Endodermal cell (in vitro differentiated cells): Measurements from ENCODE around the gene IQSEC3. TPM values are rescaled to one million over a fixed set of nuclear protein-coding genes. Genes with fewer than 3 reads are reported as not detected.

Experiments used
- DNase-seq: peaks from one replicate; pipeline ENCODE4 v3.0.0-alpha.2; 2017
- H3K27ac ChIP-seq: 2 replicates; pipeline ENCODE4 v1.5.1; 2013; ENCODE audit warnings: mild to moderate bottlenecking, low read depth, low read length, moderate library complexity
- H3K27me3 ChIP-seq: 2 replicates; pipeline ENCODE4 v1.6.1; 2013; ENCODE audit warnings: mild to moderate bottlenecking, low read length, moderate library complexity; ENCODE audit not compliant: insufficient read depth, control insufficient read depth, poor library complexity, severe bottlenecking
- H3K36me3 ChIP-seq: 2 replicates; pipeline ENCODE4 v1.7.0; 2013; ENCODE audit warnings: mild to moderate bottlenecking, low read length, moderate library complexity; ENCODE audit not compliant: control insufficient read depth, insufficient read depth
- H3K4me1 ChIP-seq: one replicate; pipeline ENCODE4 v1.7.0; 2013; ENCODE audit warnings: low read length; ENCODE audit not compliant: control insufficient read depth, insufficient read depth
- H3K4me3 ChIP-seq: 2 replicates; pipeline ENCODE4 v1.5.1; 2013; ENCODE audit warnings: mild to moderate bottlenecking, low read length, moderate library complexity
- H3K9ac ChIP-seq: 2 replicates; pipeline ENCODE4 v1.6.1; 2013; ENCODE audit warnings: mild to moderate bottlenecking, low read length, moderate library complexity; ENCODE audit not compliant: poor library complexity, severe bottlenecking; ENCODE audit errors: extremely low read depth
- H3K9me3 ChIP-seq: 2 replicates; pipeline ENCODE4 v1.6.1; 2013; ENCODE audit warnings: mild to moderate bottlenecking, low read length, moderate library complexity; ENCODE audit not compliant: control insufficient read depth
- H3K27ac Mint-ChIP-seq: 2 replicates; pipeline ENCODE4 v1.8.0; 2020; ENCODE audit warnings: mixed read lengths
- H3K27me3 Mint-ChIP-seq: 2 replicates; pipeline ENCODE4 v1.8.0; 2021; ENCODE audit warnings: mild to moderate bottlenecking, mixed read lengths; ENCODE audit not compliant: insufficient read depth
- H3K36me3 Mint-ChIP-seq: 2 replicates; pipeline ENCODE4 v1.8.0; 2020; ENCODE audit warnings: low read depth, mixed read lengths
- H3K4me1 Mint-ChIP-seq: 2 replicates; pipeline ENCODE4 v1.8.0; 2020; ENCODE audit warnings: mixed read lengths
- H3K4me3 Mint-ChIP-seq: 2 replicates; pipeline ENCODE4 v1.8.0; 2020; ENCODE audit warnings: mild to moderate bottlenecking, moderate library complexity, mixed read lengths
- H3K9me3 Mint-ChIP-seq: 2 replicates; pipeline ENCODE4 v1.8.0; 2020; ENCODE audit warnings: mild to moderate bottlenecking, mixed read lengths
- WGBS, 2 experiments: methylation state at CpG; one replicate each; pipeline versions ENCODE4 v1.1.5 to v1.1.7; 2013; ENCODE audit warnings: missing lambda C conversion rate in 2 of 2, mixed read lengths in 1 of 2; ENCODE audit not compliant: insufficient coverage in 1 of 2, insufficient read length in 1 of 2; 5-methylcytosine and 5-hydroxymethylcytosine counted together
- total RNA-seq, 2 donors: library from RNA; stranded (reverse); fragmentation: NEBNext Ultra II Directional in 1 of 2; extraction: Animal tissue kit (Norgen Biotek cat#: 25700) in 1 of 2; gene quantifications; 2 replicates in 1 of 2; 3 replicates in 1 of 2; pipeline ENCODE4 v1.2.1, GENCODE V29; 2021
- TF ChIP-seq, protein P1 (sequence below): fragments of 200-600 bp; sonication (generic); conservative IDR thresholded peaks from 2 replicates; pipeline ENCODE4 v1.5.0; 2021; ENCODE audit warnings: antibody characterized with exemption, mild to moderate bottlenecking

IQSEC3 gene
- total RNA-seq, 2 donors from 2014 or later = 1.5 to 2.7 TPM

DNA sequence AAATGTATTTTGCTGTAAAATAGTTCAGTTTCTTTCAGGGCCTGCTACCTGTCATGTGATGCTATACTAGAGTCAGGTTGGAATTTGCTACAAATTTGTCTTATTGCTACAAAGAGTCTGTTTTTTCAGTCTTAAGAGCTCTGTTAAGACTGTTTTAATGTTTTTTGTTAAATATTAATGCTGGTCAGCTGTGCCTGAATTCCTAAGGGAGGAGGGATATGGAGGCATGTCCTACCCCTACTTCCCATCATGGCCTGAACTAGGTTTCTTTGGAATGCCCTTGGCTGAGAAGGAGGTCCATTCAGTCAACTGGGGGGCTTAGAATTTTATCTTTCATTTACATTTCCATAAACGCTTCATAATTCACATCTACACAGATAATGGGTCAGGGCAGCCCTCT lies 30.0 kb downstream of the IQSEC3 start:
- Histone ChIP-seq H3K9me3 (no peaks in the 10 kb centered on the region), H3K4me3 (no peak overlapping the region), H3K27ac (no peak overlapping the region), H3K4me1 (peaks cover 13% of the 10 kb centered on the region), H3K36me3 (no peaks in the 10 kb centered on the region), H3K9ac (no peak overlapping the region), H3K27me3 (no peaks in the 10 kb centered on the region)
- TF ChIP-seq, protein P1, sequence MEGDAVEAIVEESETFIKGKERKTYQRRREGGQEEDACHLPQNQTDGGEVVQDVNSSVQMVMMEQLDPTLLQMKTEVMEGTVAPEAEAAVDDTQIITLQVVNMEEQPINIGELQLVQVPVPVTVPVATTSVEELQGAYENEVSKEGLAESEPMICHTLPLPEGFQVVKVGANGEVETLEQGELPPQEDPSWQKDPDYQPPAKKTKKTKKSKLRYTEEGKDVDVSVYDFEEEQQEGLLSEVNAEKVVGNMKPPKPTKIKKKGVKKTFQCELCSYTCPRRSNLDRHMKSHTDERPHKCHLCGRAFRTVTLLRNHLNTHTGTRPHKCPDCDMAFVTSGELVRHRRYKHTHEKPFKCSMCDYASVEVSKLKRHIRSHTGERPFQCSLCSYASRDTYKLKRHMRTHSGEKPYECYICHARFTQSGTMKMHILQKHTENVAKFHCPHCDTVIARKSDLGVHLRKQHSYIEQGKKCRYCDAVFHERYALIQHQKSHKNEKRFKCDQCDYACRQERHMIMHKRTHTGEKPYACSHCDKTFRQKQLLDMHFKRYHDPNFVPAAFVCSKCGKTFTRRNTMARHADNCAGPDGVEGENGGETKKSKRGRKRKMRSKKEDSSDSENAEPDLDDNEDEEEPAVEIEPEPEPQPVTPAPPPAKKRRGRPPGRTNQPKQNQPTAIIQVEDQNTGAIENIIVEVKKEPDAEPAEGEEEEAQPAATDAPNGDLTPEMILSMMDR = no peak
- no peak overlapping the region for H3K4me3 Mint-ChIP-seq
- H3K36me3 Mint-ChIP-seq = no peaks in the 10 kb centered on the region
- no peak for DNase-seq
- H3K27me3 Mint-ChIP-seq = peaks cover 51% of the 10 kb centered on the region
- no peak overlapping the region for H3K27ac Mint-ChIP-seq
- peaks cover 4% of the 10 kb centered on the region for H3K9me3 Mint-ChIP-seq
- H3K4me1 Mint-ChIP-seq = peaks cover 35% of the 10 kb centered on the region
- 86% methylated on average over 1 of the region's 1 CpG; no CpG with 5 or more reads in 1 of the 2 experiments for WGBS, 2 experiments

DNA sequence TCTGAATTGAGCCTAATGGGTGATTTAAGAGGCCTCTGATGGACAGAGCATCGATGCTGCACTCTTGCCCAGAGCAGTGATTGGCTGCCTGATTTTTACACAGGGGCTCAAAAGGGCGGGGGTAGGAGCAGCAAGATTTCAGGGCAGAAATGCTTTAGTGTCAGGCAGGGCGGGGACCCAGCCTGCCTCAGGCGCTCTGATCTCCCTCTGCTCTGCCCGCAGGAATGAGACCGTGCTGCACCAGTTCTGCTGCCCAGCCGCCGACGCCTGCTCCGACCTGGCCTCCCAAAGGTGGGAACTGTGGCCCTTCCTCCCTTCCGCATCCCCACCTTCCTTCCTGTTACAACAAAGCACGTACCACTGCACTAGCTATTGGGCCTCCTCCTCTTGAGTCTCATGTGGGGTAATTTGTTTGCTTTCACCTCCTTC lies 32.4 kb downstream of the IQSEC3 start:
- Mint-ChIP-seq H3K27ac (no peak overlapping the region), H3K9me3 (peaks cover 11% of the 10 kb centered on the region), H3K4me1 (peaks cover 37% of the 10 kb centered on the region), H3K4me3 (peak overlapping the region; percentile 1), H3K36me3 (no peaks in the 10 kb centered on the region), H3K27me3 (peaks cover 55% of the 10 kb centered on the region)
- no peak overlapping the region for H3K9ac ChIP-seq
- 46 to 72% methylated on average over 6 to 12 of the region's 12 CpGs for WGBS, 2 experiments
- TF ChIP-seq, protein P1 = no peak
- no peak overlapping the region for H3K4me3 ChIP-seq
- no peaks in the 10 kb centered on the region for H3K9me3 ChIP-seq
- no peaks in the 10 kb centered on the region for H3K36me3 ChIP-seq
- H3K4me1 ChIP-seq = peaks cover 13% of the 10 kb centered on the region
- peak; percentile 79 for DNase-seq
- H3K27ac ChIP-seq = no peak overlapping the region
- no peaks in the 10 kb centered on the region for H3K27me3 ChIP-seq

DNA sequence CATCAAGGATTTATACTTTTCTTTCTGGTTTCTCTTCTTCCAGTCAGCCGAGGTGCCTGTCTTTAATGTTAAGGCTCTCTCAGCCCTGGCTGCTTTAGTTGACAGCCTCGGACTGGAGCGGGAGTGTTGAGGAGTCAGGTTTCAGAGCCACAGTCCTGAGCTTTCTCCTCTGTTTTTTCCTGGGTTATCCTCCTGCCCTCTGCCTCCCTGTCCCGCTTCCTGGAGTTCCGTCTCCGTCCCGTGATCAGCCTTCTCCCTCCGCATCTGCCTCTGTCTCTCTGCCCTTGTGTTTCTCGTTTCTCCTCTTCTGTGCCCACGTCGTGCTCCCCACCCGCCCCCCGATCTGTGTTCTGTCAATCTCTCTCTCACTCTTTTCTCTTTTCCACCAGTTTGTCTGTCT lies 33.0 kb downstream of the IQSEC3 start:
- no peaks in the 10 kb centered on the region for H3K9me3 ChIP-seq
- Mint-ChIP-seq H3K9me3 (peaks cover 8% of the 10 kb centered on the region), H3K4me1 (peaks cover 37% of the 10 kb centered on the region), H3K36me3 (no peaks in the 10 kb centered on the region), H3K27ac (no peak overlapping the region), H3K27me3 (peaks cover 57% of the 10 kb centered on the region), H3K4me3 (peak overlapping the region; percentile 1)
- H3K27ac ChIP-seq = no peak overlapping the region
- H3K27me3 ChIP-seq = no peaks in the 10 kb centered on the region
- peaks cover 13% of the 10 kb centered on the region for H3K4me1 ChIP-seq
- no peak overlapping the region for H3K4me3 ChIP-seq
- H3K36me3 ChIP-seq = no peaks in the 10 kb centered on the region
- WGBS, 2 experiments = 42 to 46% methylated on average over 8 to 13 of the region's 13 CpGs
- no peak overlapping the region for H3K9ac ChIP-seq
- TF ChIP-seq, protein P1 = no peak
- DNase-seq = peak; percentile 84
